Prostate gland (tissue), 2 donors: ENCODE measurements around the gene RAD51B. TPM values are rescaled to one million over a fixed set of nuclear protein-coding genes. Genes with fewer than 3 reads are reported as not detected.

Experiments
- DNase-seq: peaks from one replicate; pipeline ENCODE4 v3.0.0-alpha.2; 2019; ENCODE audit warnings: low spot score
- H3K27ac ChIP-seq, 2 donors: fragments of 200-600 bp; sonication (generic); 2 replicates each; pipeline ENCODE4 v1.5.1; 2017 to 2019
- H3K27me3 ChIP-seq: fragments of 200-600 bp; sonication (generic); replicated peaks from 2 replicates; pipeline ENCODE4 v1.5.1; 2019; ENCODE audit not compliant: insufficient read depth
- H3K36me3 ChIP-seq, 2 donors: fragments of 200-600 bp; sonication (generic); 1 replicate in 1 of 2; 2 replicates in 1 of 2; pipeline versions ENCODE4 v1.5.1 to v1.8.1; 2017 to 2019
- H3K4me1 ChIP-seq: fragments of 200-600 bp; sonication (generic); replicated peaks from 2 replicates; pipeline ENCODE4 v1.5.1; 2019
- H3K4me3 ChIP-seq, 2 donors: fragments of 200-600 bp; sonication (generic); 2 replicates each; pipeline ENCODE4 v1.5.1; 2017 to 2019
- H3K9me3 ChIP-seq: fragments of 200-600 bp; sonication (generic); 2 replicates; pipeline ENCODE4 v1.5.1; 2017
- POLR2A ChIP-seq: fragments of 450-650 bp; IDR thresholded peaks from one replicate; pipeline ENCODE4 v1.6.1; 2016; ENCODE audit warnings: antibody characterized with exemption, mild to moderate bottlenecking
- POLR2AphosphoS5 ChIP-seq: sonication (generic); formaldehyde crosslinking; IDR thresholded peaks from one replicate; pipeline ENCODE4 v1.6.1; 2017; ENCODE audit warnings: antibody characterized with exemption
- WGBS: methylation state at CpG from one replicate; pipeline ENCODE4 v1.1.5; 2018; 5-methylcytosine and 5-hydroxymethylcytosine counted together
- intact Hi-C: fragments of 100-400 bp; cut with DNase I; formaldehyde crosslinking; loops from one replicate; pipeline ENCODE4 v1.14.2; 2022
- total RNA-seq, 2 donors: library from RNA; depleted of rRNA; stranded (reverse); fragments of >200 nt; gene quantifications; one replicate each; pipeline ENCODE4 v1.1.0, GENCODE V29; 2016
- TF ChIP-seq, protein P1 (sequence below), 4 experiments: fragments of 200-600 bp in 2 of 4; fragments of 450-650 bp in 2 of 4; sonication (generic) in 2 of 4; IDR thresholded peaks; 1 replicate in 3 of 4; 2 replicates in 1 of 4; pipeline ENCODE4 v1.5.1; 2016 to 2019; ENCODE audit warnings: antibody characterized with exemption in 4 of 4, mild to moderate bottlenecking in 2 of 4, moderate library complexity in 2 of 4

RAD51B gene
- total RNA-seq, 2 donors from 2014 or later = 14.9 to 35.8 TPM

DNA sequence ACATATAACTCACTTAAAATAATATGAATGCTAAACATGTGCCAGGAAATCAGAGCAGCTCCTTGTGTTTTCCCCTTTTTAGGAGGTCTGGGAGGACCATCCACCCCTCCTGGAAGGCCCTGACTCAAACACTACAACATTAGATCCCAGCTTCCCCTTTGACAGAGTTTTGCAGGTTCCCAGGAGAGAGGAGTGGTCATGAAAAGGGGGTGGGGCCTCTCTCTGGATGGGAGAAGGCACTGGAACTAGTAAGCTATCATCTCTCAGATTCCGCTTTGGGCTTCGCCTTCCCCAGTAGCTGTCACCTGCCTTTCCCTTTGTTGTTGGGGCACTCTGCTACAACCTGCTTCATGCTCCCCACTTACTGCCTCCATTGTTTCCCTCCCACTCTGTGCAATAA is 824.1 kb downstream of the RAD51B start:
- WGBS = 90% methylated on average over 2 of the region's 2 CpGs
- Histone ChIP-seq H3K27me3 (no peaks in the 10 kb centered on the region), H3K4me1 (no peaks in the 10 kb centered on the region), H3K9me3 (no peaks in the 10 kb centered on the region), H3K36me3 (no peaks in the 10 kb centered on the region), H3K4me3 (no peak overlapping the region), H3K27ac (no peak overlapping the region)
- TF ChIP-seq POLR2A (no peak), POLR2AphosphoS5 (no peak)
- TF ChIP-seq, protein P1, sequence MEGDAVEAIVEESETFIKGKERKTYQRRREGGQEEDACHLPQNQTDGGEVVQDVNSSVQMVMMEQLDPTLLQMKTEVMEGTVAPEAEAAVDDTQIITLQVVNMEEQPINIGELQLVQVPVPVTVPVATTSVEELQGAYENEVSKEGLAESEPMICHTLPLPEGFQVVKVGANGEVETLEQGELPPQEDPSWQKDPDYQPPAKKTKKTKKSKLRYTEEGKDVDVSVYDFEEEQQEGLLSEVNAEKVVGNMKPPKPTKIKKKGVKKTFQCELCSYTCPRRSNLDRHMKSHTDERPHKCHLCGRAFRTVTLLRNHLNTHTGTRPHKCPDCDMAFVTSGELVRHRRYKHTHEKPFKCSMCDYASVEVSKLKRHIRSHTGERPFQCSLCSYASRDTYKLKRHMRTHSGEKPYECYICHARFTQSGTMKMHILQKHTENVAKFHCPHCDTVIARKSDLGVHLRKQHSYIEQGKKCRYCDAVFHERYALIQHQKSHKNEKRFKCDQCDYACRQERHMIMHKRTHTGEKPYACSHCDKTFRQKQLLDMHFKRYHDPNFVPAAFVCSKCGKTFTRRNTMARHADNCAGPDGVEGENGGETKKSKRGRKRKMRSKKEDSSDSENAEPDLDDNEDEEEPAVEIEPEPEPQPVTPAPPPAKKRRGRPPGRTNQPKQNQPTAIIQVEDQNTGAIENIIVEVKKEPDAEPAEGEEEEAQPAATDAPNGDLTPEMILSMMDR (IDR thresholded peaks at IDR 0.05) = no peak
- no peak for DNase-seq
- intact Hi-C loops = no loop called here

DNA sequence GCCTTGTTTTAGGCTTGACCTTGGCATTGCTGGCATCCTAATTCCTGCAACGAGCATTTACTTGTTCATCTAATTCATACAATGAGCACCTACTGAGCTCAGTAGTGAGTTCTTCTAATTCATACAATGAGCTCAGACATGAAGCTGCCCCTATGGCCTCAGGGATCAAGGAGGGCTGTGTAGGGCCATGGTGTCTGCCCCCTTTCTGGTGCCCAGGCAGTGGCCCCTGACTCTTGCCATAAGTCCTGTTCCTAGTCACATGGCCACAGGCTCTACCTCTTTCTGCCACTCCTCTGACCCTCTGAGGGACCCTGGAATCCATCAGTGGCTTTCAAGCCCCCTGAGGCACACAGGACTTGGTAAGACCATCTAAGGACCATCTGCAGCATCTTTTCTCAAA is 824.5 kb downstream of the RAD51B start:
- WGBS = 81% methylated on average over 1 of the region's 1 CpG
- Histone ChIP-seq H3K27ac (no peak overlapping the region), H3K27me3 (no peaks in the 10 kb centered on the region), H3K4me1 (no peaks in the 10 kb centered on the region), H3K4me3 (no peak overlapping the region), H3K36me3 (no peaks in the 10 kb centered on the region), H3K9me3 (no peaks in the 10 kb centered on the region)
- no peak for TF ChIP-seq POLR2A
- TF ChIP-seq, protein P1 (IDR thresholded peaks at IDR 0.05) = no peak
- no peak for TF ChIP-seq POLR2AphosphoS5
- intact Hi-C loops = no loop called here
- no peak for DNase-seq

DNA sequence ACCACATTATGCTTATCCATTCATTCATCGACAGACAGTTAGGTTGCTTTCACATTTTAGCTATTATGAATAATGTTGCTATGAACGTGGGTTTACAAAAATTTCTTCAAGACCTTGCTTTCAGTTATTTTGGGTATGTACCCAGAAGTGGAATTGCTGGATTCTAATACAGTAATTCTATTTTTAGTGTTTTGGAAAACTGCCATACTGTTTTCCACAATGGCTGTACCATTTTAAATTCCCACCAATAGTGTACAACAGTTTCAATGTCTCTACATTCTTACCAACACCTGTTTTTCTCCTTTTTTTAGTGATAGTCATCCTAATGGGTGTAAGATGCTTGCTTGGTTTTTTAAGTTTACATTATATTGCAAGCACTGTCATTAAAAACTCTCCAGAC is 825.8 kb downstream of the RAD51B start:
- H3K27ac ChIP-seq = no peak overlapping the region
- DNase-seq = no peak
- no peaks in the 10 kb centered on the region for H3K36me3 ChIP-seq
- H3K27me3 ChIP-seq = no peaks in the 10 kb centered on the region
- 82% methylated on average over 2 of the region's 2 CpGs for WGBS
- no peaks in the 10 kb centered on the region for H3K9me3 ChIP-seq
- H3K4me3 ChIP-seq = no peak overlapping the region
- TF ChIP-seq, protein P1 (IDR thresholded peaks at IDR 0.05) = no peak
- no peak for TF ChIP-seq POLR2A
- TF ChIP-seq POLR2AphosphoS5 = no peak
- intact Hi-C loops = no loop called here
- H3K4me1 ChIP-seq = no peaks in the 10 kb centered on the region

DNA sequence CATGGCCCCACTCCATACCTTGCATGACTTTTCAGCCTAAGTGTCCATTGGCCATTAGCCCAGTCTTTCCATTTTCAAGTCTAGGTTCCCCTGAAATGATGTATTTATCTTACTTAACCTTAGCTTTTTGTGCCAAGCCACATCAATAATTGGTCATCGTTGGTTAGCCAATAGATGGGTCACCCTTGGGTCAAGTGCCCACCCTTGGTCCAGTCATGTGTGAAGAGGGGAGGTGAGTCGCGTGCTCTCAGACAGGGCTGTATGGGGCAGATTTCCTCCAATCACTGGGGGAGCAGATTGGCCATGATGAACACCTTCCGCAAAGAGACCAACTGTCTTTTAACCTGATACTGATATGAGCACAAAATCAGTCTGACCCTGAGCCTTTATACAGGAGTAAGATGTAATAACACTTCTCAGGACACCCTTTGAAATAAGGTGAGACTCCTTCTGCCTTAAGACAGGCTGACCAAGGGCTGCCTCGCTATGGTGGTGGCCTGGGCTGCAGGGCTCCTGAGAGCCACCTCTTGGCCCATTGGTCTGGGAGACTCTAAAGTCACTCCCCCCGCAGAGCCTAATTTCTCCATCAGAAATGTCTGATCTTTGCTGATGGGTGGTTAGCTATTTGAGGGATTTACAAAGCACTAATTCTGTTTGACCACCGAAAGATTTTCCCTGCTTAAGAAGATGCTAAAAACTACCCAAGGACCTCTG is 830.1 kb downstream of the RAD51B start:
- no peak overlapping the region for H3K27ac ChIP-seq
- 92% methylated on average over 7 of the region's 7 CpGs for WGBS
- no peaks in the 10 kb centered on the region for H3K36me3 ChIP-seq
- H3K9me3 ChIP-seq = no peaks in the 10 kb centered on the region
- H3K4me3 ChIP-seq = no peak overlapping the region
- H3K27me3 ChIP-seq = no peaks in the 10 kb centered on the region
- no peak for DNase-seq
- TF ChIP-seq POLR2AphosphoS5 (no peak), POLR2A (no peak)
- TF ChIP-seq, protein P1 (IDR thresholded peaks at IDR 0.05) = no peak
- H3K4me1 ChIP-seq = no peaks in the 10 kb centered on the region
- intact Hi-C loops = loop anchor here (10.0 kb wide), 1 partner anchor 405 kb away; no protein-coding TSS in a partner anchor

- intact Hi-C loops = loop anchor here (10.0 kb wide), 1 partner anchor 406 kb away; no protein-coding TSS in a partner anchor
- no peak overlapping the region for H3K4me3 ChIP-seq
- H3K4me1 ChIP-seq = no peaks in the 10 kb centered on the region
- no peak for DNase-seq
- H3K27me3 ChIP-seq = no peaks in the 10 kb centered on the region
- H3K27ac ChIP-seq = no peak overlapping the region
- no peaks in the 10 kb centered on the region for H3K9me3 ChIP-seq
- no peaks in the 10 kb centered on the region for H3K36me3 ChIP-seq
- TF ChIP-seq POLR2A (no peak), POLR2AphosphoS5 (no peak)
- TF ChIP-seq, protein P1 (IDR thresholded peaks at IDR 0.05) = no peak
Measured at GRCh38 chr14:68650404-68650994, 830.9 kb downstream of the RAD51B start.
